CD4-positive, alpha-beta T cell treated with Interferon gamma for 1 hour (primary cell): ENCODE data around the gene ZNF883.

Experiments
- DNase-seq: peaks from one replicate; pipeline ENCODE4 v3.0.0-alpha.2; 2020

ZNF883 gene

GRCh38 chr9:112917047-112917986, 94.7 kb downstream of the ZNF883 start:
- DNase-seq: no peak

- no peak for DNase-seq
Measured at GRCh38 chr9:112914524-112914923, 97.5 kb downstream of the ZNF883 start.

- no peak for DNase-seq
Measured at GRCh38 chr9:112913326-112913725, 98.7 kb downstream of the ZNF883 start.

GRCh38 chr9:112912636-112913035, 99.4 kb downstream of the ZNF883 start:
- no peak for DNase-seq

DNA sequence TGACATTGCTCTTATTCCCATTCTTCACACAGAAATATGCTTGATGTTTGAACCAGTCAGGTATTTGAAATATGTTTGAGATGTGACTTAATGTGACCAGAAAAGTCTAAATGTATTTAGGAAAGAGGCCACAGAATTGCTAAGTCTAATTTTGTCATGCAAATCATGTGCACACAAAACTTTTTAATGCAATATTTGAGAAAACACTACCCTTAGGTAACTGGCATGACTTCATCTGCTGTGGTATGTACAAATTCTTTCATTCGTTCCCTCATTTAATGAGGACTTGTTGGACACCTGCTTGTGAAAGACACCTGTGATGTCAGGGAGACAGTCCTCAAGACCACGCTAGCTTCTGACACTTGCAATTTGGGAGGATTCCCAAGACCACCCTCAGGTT, 100.3 kb downstream of the ZNF883 start:
- no peak for DNase-seq
